Stimulated activated CD4-positive, alpha-beta T cell treated with anti-CD3 and anti-CD28 coated beads, Interleukin-2, amount 100 ng/mL, for 4 hours (primary cell): ENCODE measurements around the gene ZWILCH.
A peak's percentile ranks its signal among the peaks of the same experiment; 100 is the strongest.
"Not testable (repeated sequence)": the region's sequence is repeated elsewhere in the genome, so short reads cannot be mapped to it uniquely, and the experiment has no call there.

Experiments used
- DNase-seq: peaks from one replicate; pipeline ENCODE4 v3.0.0-alpha.2; 2020; ENCODE audit warnings: low read depth

Gene ZWILCH

DNA sequence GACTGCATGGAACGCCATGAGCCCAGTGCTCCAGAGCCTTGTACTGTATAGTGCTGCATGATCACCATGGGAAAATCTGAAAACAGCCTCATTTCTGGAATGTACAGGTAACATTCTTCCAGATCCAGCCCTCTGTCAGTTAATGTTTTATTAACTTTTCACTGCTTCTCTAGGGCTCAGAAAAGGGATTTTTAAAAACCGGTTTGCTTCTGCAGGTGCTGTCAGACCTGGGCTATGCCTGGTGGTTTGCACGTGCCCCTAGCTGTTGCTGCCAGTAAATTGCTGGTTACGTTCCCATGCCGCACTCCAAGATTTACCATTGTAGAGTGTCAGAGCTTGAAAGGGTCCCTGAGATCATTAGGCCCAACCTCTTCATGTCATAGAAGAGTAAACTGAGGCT is 16.6 kb upstream of the ZWILCH start:
- no peak for DNase-seq

DNA sequence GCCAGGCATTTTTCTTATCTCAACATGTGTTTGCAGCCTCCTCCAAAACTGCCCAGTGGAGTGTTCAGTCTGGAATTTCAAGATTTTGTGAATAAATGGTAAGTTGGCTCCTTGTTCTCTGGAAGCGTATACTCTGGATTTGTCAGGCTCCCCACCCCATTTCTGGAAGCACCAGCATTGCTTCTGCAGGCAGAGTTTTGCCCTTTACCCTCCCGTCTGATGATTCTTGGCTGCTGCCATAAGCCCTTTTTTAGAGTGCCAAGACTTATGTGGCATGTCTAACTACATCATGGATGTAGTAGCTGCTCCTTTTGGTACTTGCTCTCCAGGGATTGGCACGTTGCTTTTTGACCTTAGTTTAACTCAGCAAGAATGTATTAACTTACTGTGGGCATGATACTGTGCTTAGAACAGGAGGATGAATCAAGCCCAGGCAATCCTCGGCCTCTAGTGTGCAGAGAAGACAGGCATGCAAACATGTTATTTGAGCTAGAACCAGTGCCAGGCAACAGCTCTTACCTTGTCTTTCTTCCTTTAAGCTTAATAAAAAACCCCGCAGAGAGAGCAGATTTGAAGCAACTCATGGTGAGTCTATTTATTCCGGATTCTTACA is 15.8 kb upstream of the ZWILCH start:
- DNase-seq: no peak

DNA sequence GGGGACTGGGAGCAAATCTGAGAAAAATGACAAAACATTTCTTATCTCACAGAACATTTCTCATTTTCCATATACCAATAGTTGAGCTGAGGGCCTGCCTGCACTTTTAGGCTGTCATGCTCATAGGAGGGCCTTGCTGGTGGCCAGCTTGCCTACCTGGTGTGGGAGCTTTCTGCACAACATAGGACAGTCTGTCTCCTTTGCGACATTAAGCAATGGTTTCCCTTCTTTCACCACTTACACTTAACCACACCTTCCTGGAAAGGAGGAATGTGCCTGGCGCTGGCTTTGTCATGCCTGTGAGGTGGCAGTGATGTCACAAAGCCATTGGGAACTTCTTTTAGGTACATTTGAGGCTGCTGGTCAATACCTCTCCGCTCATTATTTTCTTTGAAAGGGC is 13.3 kb upstream of the ZWILCH start:
- DNase-seq: no peak

DNA sequence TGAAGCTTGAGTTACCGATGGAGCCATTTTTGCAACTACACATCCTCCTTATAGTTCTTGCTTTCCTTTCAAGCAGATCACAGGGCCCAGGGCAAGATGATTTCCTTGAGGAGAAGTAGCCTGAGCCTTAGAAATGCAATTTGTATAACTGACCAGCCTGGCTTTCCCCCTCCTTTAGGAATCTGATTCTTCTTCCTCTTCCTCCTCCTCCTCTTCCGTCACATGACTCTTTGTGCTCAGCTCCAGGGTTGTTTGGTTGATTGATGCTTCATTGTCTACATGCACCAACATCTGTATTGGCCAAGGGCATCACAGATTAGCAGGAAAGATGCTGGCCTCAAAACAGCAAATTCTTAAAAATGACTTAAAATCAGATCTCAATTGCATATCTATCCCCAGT is 10.9 kb upstream of the ZWILCH start:
- no peak for DNase-seq

DNA sequence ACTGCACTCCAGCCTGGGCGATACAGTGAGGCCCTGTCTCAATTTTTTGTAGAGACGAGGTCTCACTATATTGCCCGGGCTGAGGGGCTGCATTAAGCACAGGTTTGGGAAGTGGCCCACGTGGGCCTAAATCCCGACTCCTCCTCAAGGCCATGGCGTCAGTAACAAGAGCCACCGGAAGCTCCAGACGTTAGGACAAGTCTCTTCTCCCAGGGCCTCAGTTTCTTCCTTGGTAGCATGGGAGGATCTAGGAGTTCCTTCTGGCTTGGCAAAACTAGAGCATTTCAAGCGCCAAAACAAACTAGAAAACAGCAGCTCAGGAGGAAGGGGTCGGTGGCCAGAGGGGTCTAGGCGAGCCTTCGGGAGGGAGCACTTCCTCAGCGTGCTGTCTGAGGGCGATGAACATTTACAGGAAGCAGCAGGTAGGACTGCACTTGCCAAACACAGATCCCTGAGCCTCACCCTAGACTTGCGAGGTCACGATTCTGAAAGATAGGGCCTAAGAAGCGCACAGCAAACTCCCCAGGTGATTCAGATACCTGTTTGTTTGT is 8.1 kb upstream of the ZWILCH start:
- no peak for DNase-seq

DNA sequence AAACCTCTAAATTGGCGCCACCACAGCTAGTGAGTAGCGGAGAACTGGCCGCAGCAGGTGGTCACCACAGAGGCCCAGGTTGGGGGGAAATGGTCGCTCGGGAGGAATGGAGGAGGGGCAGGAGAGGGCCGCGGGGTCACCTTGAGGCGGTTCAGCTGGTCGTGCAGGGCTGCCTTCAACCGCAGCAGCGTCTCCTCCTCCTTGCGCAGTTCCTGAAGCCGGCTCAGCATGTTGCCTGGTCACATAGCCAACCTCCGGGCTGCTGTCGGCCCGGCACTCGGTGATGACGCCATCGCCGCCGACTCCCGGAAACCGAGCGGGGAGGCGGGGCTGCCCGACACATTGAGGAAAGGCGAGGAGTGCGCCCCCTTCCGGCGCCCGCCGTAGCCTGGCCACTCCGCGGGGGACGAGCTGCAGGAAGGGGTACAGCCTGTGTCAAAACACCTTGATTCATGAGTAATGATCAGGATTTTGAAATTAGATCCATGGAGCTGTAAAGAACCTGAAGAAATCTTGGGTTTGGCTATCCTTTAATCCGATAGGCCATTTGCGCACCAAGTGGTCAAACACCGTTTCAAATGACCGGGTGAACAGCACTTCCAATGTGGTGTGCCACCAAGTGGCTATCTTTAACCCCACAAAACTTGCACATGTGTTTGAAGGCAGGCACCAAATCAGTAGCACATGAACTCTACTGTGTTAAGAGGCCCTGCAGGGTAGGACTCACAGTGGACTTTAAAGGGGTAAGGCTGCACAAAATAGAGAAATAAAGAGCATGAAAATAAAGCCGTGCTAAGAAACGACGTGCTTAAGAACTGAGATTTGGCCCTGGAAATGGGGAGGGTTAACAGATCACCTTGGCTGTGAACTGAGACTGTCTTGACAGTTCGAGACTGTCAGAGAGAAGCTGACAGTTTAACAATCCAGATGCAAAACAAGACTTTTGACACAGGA is 7.3 kb upstream of the ZWILCH start, which contains the start of gene SNAPC5:
Gene SNAPC5 (minus strand): TSS at position 261 of the 954 bp plus-strand sequence. CDS start 31 bp downstream, at position 230.
- DNase-seq: peak; percentile 96

DNA sequence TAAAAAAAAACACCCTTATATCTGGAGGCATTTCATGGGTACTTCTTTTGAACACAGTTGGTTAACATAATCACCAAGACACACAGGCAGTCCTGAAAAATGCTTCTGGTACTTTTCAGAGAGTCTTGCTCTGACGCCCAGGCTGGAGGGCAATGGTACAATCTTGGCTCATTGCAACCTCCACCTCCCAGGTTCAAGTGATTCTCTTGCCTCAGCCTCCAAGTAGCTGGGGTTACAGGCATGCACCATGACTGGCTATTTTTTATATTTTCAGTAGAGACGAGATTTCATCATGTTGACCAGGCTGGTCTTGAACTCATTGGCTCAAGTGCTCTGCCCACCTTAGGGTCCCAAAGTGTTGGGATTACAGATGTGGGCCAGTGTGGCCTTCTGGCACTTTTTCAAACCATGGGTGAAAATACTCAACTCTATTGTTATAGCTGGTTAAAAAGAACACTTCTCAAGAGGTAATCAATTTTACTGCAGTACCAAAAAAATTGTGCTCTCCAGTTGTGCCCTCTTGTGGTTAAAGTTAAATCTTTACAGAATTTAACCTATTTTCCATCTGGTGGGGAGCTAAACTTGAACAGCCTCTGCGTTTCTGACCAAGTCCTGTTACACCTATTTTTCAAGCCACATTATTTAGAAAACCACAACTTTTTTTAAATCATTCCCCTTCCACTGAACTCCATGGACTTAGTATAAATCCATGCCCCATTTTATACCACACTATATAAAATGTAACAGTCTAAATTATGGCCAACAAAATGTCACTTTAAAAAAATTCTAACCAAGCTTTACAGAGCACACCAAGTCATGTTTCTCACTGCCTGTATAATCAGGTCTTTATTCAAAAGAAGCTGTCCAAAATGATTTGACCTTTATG is 6.4 kb upstream of the ZWILCH start:
- DNase-seq: no peak

DNA sequence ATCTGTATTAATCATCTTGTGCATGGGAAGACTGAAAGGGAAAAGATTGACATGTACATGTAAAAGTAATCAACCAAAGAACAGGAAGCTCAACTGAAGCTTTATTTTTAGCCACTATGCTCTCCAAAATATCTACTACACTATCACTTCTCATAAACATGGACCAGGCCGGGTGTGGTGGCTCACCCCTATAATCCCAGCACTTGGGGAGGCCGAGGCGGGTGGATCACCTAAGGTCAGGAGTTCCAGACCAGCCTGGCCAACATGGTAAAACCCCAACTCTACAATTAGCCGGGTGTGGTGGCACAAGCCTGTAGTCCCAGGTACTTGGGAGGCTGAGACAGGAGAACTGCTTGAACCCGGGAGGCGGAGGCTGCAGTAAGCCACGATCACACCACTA is 4.8 kb upstream of the ZWILCH start:
- not testable (repeated sequence) for DNase-seq

DNA sequence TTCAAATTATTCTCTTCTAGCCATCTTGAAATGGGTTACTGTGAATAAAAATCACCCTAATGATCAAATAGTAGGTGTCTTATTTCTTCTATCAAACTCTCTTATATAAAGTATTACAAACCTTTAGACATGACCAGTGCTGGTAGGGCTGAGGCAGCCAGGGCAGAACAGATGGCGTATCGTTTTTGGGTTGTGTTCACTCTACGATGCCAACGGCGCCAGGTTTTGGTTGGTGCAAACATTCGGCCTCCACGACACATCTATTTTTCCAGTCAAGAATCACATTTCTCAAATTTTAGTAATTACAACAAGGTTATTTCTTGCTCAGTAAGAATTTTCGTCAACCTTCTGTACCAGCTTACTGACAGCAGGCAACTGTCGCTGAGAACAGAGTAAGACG is 2.6 kb upstream of the ZWILCH start:
- DNase-seq: no peak

DNA sequence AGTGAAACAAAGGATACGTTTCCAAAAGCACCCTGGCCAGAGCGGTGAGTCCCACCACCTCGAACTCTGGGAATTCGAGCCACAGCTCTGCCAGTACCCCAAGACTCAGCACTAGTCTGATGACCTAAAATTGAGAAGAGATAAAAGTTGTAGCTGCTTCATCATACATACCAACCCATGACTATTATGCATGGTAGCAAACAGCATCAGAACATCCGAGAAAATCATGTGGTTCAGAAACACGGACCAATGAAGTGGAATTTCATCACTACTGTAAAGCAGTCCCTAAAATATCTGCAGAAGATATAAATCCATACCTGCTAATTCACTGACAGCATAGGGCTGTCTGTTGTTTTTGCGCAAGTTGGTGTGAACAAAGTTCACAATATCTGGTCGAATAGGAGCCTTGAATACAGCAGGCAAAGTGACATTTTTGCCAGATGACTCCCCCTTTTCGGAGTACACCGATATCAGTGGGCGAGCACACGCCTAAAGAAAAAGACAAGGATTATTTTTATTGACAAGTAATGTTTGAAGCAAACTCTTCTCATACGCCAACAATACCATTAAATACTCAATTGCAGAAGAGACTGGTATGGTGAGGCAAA is 2.0 kb upstream of the ZWILCH start:
- not testable (repeated sequence) for DNase-seq

DNA sequence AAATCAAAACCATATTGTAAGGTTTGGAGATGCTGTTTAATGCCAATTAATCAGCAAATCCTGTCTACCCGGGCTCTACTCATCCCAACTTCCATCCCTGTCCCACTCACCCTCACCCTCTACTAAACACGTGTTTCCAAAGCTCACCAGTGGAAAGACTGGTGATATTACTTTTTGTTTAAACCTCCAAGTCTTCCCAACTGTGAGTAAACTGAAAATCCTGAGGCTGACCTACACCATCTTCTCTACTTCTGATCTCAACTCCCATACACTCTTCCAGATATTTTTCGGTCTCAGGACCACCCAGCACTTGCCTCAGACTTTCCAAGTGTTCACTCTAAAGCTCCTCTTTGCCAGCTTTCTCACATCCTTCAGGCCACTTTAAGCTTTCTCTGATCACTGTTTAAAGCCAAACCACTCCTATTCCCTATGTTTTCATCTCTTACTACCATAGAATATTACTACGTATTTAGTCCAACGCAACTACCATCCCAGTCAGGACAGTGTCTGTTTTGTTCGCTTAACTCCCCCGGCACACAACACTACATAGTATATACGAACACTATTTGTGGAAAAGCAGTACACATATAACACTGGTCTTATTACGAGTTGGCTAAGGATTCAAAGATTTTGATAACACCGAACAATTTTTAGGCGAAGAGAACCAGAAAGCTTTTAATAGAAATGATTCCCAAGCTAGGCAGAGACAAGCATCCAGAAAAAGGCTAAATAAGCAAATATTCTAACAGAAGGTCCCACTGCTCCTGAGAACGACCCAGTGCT is 1.2 kb upstream of the ZWILCH start:
- DNase-seq: no peak

DNA sequence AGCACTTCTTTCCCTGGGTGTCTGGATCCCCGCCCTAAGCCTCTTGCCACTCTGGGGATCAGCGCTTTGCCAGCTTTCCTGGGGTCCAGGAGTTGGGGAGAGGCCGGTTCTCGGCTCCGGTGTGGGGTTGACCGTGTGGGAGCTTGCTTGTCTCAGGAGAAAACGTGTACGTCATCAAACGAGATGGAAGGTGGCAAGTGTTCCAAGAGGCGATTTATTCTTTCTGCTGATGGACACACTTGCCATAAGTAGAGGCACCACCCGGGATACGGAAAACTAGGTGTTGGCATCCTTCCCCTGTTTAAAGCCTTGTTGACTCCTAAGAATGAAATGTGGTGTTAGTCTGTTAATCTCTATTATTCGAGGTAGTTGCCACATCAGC is 295 bp downstream of the ZWILCH start:
- no peak for DNase-seq

DNA sequence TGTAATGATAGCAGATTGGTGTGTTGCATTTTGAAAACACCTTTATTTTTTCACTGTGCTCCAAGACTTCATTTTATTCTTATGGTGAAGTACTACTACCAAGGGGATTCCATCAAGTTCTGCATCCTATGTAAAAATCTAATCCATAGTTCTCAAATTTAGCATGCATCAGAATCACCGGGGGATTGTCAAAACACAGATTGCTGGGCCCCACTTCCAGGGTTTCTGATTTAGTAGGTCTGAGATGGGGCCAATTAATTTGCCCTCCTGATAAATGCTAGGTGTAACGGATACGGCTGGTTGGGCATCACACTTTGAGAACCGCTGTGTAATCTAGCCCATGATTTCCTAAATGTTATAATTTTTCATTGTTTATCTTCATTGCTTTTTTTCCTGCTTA is 692 bp downstream of the ZWILCH start:
- DNase-seq: no peak

DNA sequence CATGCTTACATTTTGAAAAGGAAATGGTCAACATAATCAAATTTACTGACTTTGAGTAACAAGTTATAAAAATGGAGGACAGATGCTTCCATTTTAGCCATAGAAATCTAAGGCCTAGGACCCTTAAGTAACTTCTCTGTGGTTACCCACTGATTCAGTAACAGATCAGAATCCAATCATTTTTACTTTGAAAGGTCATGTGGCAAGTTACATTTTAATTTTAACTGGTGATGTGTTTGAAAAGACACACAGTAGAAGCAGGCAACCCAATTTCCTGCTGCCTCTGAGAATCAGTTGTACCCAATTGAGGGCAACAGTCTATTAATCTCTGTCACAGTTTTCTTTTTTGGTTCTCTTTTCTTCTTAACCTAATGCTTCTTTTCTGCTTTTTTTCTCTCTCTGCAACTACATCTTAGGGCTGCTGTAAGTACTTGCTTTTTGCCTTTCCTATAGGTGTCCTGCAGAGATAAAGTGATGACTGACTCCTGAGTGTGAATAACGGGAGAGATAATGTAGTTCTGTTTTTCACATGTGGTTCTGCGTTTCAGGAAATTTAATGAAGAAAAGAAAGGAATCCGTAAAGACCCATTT is 3.3 kb downstream of the ZWILCH start:
- DNase-seq: no peak

DNA sequence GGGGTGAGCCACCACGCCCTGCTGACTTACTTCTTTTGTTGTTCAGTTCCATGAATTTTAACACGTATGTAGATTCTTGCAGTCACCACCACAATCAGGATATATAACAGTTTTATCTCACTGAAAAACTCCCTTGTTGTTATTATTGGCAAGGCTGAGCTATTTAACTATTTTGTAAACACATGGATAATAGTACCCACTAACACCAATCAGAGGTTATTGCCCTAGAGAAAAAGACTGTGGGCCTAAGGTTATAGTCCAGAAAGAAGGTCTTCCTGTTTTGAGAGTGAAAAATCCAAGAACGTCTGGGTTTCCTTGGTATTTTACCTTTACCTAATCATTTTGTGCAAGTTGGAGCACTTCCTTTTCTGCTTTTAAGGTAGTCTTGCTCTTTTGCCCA is 9.5 kb downstream of the ZWILCH start:
- DNase-seq: no peak

DNA sequence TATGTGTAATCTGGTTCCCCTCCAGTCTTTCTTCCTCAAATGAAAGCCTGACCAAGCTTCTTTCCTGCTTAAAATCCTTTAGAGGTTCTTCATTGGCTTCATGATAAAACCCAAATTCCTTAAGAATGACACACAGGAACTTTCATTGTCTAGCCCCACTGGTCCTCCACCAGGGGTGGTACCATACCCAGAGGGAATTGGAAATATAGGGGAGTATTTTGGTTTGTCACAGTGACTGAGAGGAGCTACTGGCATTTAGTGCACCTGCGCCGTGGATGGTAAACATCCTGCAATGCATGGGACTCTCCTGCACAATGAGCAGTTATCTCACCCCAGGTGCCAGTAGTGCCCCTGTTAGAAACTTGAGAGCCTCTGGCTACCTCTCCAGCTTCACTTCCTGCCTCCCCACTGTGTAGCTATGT is 10.8 kb downstream of the ZWILCH start:
- DNase-seq: no peak

DNA sequence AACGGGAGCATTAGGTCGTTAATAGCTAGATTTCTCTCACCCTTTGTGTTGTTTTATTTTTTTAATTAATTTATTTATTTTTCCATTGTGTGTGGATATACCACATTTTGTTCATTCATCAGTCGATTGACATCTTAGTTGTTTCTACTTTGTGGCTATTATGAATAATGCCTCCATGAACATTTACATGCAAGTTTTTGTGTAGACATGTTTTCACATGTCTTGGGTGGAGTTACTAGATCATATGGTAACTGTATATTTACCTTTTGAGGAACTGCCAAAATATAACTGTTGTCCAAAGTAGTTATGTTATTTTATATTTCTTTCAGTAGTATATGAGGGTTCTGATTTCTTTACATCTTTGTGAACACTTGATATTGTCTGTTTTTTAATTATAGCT is 18.8 kb downstream of the ZWILCH start:
- no peak for DNase-seq

DNA sequence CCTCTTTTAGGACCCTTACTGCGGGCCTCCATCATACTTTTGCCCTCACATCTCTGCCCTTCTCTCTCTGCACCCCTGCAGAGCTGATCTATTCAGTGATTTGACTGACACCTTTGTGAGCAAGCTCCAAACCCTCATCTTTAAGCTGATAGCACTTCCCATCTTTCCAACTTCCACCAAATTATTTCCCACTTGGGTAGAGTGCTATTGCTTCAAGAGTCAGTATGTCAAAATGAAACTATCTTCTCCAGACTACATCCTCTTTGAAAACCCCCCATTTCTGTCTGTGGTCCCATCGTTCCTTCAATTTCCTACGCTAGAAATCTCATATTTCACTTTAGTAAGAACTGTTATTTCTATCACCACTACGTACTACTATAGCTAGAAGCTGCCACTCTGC is 19.7 kb downstream of the ZWILCH start:
- DNase-seq: no peak

DNA sequence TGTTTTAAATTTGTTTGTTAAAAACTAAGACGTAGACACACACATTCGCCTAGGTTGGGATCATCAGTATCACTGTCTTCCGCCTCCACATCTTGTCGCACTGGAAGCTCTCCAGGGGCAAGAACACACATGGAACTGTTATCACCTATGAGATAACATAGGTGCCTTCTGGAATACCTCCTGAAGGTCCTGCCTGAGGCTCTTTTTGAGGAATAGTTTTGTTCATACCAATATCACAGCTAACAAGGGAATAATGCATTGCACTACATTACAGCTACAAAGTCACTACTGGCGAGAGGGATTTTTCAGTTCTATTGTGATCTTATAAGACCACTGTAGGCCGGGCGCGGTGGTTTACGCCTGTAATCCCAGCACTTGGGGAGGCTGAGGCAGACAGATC is 29.9 kb downstream of the ZWILCH start:
- DNase-seq: no peak

DNA sequence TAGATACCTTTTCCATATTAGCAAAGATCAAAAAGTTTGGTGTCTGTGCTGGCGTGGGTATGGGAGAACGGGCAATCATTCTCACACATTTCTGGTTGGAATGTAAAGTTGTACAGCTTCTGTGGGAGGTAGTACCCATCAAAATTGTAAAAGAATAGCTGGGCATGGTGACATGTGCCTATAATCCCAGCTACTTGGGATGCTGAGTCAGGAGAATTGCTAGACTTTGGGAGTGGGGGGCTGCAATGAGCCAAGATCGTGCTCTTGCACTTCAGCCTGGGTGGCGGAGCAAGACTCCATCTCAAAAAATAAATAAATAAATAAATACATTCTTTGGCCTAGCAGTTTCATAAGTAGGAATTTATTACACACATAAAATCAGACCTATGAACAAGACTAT is 37.8 kb downstream of the ZWILCH start:
- DNase-seq: no peak

DNA sequence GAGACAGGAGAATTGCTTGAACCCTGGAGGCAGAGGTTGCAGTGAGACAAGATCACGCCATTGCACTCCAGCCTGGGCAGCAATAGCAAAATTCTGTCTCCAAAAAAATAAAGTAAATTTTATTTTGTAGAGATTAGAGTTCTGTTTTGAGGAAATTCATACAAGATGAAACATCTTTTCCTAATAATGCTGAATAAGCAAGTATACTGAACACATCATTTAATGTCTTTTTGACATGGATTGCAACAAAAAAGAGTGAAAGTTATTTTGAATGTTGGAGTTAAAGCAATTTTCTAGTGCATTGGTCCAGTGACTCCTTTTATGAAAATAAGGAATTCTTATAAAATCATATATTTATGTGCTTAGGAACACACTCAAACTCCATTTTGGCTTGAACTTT is 40.1 kb downstream of the ZWILCH start:
- DNase-seq: no peak
